GM12801 (cell line): ENCODE data around the gene SHC1.

Experiments used
- TF ChIP-seq, protein P1 (sequence below): IDR thresholded peaks from one replicate; pipeline ENCODE4 v1.5.1; 2011; ENCODE audit warnings: control low read depth; ENCODE audit not compliant: insufficient read length; ENCODE audit errors: extremely low read depth

The SHC1 gene

DNA sequence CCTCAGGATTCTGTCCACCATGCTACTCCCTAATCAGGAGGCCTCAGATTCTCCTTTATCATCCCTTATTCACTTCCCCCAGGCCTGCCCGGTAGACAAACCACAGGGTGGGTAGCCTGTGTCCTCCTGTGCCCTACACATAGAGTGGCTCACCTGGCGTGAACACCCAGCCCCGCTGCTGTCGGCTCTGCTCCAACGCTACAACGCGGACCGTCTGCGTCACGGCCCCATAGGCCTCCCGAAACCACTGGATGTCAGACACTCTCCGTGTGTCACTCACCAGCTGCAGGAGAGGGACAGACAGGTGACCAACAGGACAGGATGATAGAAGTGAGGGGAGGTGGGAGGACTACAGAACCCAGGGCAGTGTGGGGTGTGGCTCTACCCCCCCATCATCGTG lies 44.3 kb downstream of the SHC1 start:
- TF ChIP-seq, protein P1, sequence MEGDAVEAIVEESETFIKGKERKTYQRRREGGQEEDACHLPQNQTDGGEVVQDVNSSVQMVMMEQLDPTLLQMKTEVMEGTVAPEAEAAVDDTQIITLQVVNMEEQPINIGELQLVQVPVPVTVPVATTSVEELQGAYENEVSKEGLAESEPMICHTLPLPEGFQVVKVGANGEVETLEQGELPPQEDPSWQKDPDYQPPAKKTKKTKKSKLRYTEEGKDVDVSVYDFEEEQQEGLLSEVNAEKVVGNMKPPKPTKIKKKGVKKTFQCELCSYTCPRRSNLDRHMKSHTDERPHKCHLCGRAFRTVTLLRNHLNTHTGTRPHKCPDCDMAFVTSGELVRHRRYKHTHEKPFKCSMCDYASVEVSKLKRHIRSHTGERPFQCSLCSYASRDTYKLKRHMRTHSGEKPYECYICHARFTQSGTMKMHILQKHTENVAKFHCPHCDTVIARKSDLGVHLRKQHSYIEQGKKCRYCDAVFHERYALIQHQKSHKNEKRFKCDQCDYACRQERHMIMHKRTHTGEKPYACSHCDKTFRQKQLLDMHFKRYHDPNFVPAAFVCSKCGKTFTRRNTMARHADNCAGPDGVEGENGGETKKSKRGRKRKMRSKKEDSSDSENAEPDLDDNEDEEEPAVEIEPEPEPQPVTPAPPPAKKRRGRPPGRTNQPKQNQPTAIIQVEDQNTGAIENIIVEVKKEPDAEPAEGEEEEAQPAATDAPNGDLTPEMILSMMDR, result no peak

DNA sequence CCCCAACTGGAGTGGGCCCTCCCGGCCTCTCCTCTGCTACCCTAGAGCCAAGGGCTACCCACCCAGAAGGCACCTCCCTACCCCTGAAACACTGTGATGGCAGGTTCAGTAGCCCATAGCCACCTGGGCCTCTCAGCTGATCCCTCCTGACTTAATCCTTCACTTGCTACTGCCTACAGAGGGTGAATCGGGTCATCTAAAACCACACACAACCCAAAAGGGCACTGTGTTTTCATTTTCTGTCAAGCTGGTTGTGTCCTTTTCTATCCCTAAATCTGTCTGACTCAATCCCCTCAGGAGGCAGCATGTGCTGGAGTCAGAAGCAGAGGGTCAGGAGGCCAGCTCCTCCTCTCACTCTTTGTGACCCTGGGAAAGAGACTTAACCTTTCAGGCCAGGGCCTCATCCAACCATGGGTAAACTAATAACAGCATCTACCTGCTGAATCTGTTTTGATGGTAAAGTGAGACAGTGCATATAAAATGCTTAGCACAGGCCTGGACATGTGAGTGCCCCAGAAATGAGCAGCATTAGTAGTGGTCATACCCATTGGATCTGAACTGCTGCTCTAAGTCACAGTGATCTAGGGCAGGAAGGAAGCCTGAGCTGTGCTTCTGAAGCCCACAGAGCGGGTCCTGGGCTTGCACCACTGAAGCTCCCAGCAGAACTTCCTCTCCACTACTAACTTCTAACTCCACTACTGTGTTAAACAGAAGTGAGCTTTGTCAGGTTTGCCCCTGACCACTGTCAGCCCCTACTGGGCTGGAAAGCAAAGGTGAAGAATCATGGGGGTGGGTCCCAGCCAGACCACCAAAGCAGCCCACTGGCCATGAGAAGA lies 45.0 kb downstream of the SHC1 start:
- TF ChIP-seq, protein P1, result no peak

DNA sequence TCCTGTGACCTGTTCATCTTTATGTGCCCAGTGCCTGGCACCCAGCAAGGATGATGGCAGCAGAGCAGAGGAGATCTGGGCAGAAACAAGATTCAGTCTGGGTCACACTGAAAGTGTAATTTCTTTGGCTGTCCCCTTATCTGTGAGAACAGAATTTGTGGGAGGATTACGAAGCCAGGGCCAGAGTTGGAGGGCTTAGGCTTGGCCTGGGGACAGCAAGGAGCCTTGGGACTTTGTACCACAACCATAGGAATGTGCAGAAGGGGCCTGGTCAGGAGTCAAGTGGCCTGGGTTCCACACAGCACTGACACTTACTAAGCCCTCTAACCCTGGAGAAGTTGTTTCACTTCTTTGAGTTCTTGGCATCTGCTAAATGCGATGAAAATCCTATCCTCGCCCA lies 46.9 kb downstream of the SHC1 start:
- TF ChIP-seq, protein P1, result no peak

DNA sequence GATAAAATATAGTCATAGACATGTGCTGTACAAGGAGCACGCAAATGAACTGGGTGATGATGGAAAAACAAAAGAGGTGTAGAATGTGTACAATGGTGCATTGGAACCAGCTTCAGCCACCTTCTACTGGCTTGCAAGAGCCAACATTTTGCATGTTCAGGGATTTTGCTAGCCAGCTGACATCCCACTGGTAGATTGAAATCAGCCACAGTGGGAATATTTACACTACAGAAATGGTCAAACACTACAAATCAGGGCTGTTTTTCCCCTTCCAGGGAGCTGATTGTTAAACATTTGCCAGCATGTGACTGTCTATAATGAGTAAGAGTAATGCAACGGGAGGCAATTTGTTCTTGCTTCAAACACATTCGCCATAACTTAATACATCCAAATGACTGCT lies 57.3 kb downstream of the SHC1 start:
- TF ChIP-seq, protein P1, result no peak

DNA sequence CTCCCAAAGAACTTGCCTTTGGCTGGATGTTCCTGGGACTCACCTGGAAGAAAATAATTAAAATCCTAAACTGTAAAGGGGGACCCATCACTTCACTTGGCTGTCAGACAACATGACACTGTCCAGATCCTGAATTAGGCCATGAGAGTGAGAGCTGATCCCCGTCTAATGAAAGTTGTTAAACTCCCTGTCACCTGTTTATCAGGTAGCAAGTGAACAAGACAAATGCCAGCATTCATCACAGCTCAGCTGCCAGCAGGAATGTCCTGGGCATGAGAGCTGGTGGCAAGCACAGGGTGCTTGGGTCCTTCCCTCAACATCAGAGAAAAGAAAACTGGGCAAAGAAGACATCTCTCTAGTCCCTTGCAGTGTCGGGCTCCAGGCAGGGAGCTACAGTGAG lies 57.8 kb downstream of the SHC1 start:
- TF ChIP-seq, protein P1, result no peak
